GM18526 (cell line): ENCODE measurements around the gene KRTAP10-6.

Experiments
- POLR2A ChIP-seq: IDR thresholded peaks from 3 replicates; pipeline ENCODE4 v1.6.1; 2011; ENCODE audit not compliant: insufficient read length; ENCODE audit errors: extremely low read depth

KRTAP10-6 gene

DNA sequence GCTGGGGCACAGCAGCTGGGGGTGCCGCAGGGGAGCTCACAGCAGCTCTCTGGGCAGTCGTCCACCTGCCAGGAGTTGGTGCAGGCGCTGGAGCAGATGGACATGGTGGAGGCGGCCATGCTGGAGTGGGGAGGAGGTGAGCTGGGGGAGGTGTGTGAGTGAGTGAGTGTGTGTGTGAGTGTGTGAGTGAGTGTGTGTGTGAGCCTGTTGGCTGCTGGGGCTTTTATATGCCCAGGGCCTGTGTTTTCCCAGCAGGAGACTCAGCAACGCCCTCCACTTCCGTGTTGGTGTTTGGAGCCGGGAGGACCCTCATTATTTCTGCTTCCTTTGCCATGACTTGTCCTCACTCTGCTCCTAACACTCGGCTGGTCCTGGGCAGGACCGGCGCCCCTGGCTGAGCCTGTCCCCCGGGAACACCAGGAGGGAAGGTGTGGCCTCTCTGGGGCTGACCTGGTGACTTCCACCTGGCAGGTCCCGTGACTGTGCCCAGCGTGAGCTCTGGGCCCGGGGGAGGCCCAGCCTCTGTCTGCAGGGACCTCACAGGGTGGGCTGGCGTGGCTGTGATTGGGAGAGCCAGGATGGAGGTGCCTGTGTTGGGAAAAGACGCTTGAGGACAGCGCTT is 40.9 kb downstream of the KRTAP10-6 start, which contains the start of gene KRTAP10-2:
KRTAP10-2 (minus strand) TSS at position 166 of the 622 bp plus-strand sequence; CDS start at position 119, 47 bp downstream.
- TF ChIP-seq POLR2A: no peak

DNA sequence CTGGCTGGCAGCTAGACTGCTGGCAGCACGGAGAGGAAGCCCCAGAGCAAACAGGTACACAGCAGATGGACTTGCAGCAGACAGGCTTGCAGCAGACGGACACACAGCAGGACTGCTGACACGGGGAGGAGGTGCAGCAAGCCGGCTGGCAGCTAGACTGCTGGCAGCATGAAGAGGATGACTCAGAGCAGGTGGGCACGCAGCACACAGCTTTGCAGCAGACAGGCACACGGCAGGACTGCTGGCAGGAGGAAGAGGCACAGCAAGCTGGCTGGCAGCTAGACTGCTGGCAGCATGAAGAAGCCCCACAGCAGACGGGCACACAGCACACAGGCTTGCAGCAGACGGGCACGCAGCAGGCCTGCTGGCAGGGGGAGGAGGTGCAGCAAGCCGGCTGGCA is 41.5 kb downstream of the KRTAP10-6 start:
- no peak for TF ChIP-seq POLR2A

GRCh38 chr21:44549525-44550211 is 42.6 kb downstream of the KRTAP10-6 start:
- TF ChIP-seq POLR2A: no peak

DNA sequence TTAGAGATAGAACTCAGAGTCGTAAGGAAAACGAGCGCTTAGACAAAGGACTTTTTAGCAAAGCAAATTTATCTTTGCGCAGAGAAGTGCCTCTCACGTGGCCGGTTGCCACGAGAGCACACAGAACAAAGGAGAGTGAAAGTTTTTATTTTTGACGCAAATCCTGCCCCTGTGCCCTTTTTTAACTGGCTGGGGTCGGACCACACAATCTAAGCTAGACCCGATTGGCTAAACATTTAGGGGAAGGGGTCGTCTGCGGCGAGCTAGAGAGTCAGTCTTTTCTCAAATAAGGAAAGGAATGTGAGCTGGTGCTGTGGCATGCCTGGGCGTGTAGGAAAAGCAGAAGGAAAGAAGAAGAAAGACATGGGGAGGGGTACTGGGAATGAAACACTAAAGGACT is 43.4 kb downstream of the KRTAP10-6 start:
- TF ChIP-seq POLR2A: no peak

- TF ChIP-seq POLR2A: no peak
Measured at GRCh38 chr21:44548381-44548780, 43.9 kb downstream of the KRTAP10-6 start.

DNA sequence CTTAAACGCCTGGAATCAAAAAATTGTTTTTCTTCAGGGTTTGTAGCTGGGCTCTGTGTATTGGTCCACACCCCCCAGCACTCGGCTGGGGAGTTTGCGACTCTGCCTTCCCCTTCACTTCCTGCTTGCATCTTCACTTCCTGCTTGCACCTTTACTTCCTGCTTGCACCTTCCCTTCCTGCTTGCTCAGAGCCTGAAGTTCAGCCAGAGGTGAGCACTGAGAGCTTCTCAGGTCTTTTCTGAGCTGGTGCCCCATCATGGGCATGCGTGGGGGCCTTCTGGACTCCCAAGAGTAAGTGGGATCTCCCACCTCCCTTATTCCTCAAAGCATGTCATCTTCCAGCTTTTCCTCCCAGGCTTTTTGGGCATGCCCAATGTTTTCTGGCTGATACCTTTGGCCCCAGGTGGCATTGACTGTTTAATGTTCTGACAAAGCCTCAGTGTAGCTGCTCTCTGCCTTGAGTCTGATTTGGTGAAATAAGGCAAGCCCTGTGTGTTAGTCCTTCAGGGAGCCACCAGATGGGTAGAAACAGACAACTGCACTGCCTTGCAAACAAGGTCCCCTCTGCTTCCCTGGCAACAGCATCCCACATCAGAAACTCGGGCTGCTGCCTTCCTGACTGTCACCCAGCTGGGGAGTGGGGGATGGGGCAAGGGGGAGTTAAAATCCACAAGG is 44.5 kb downstream of the KRTAP10-6 start:
- TF ChIP-seq POLR2A: no peak

- TF ChIP-seq POLR2A: no peak
Measured at GRCh38 chr21:44544566-44544965, 47.7 kb downstream of the KRTAP10-6 start.

GRCh38 chr21:44542716-44543115 is 49.6 kb downstream of the KRTAP10-6 start:
- no peak for TF ChIP-seq POLR2A
